ENCODE results near the gene BPIFB1.

DNA sequence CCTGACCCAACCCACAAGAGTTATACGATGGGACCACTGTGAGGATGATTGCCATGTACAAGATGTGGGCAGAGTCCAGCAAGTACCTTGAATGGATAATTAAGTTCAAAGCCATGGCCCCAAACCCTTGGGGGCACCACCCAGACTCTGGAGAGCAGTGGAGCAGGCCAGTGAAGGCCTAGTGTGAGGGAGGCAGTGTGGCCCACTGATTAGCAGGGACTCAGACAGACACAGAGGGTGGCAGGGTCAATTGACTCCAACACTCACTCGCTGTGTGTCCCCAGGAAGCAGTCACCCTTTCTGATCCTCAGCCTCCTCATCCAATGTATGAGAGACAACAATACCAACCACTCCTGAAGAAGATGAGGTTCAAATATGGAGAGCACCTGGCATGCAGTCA lies 49.0 kb upstream of the BPIFB1 start:
- TF ChIP-seq REST (tag by site-specific recombination; IDR thresholded peaks at IDR 0.05): no peak
- no peak for TF ChIP-seq YY1 (tag by site-specific recombination; IDR thresholded peaks at IDR 0.05)
- TF ChIP-seq, protein P1, sequence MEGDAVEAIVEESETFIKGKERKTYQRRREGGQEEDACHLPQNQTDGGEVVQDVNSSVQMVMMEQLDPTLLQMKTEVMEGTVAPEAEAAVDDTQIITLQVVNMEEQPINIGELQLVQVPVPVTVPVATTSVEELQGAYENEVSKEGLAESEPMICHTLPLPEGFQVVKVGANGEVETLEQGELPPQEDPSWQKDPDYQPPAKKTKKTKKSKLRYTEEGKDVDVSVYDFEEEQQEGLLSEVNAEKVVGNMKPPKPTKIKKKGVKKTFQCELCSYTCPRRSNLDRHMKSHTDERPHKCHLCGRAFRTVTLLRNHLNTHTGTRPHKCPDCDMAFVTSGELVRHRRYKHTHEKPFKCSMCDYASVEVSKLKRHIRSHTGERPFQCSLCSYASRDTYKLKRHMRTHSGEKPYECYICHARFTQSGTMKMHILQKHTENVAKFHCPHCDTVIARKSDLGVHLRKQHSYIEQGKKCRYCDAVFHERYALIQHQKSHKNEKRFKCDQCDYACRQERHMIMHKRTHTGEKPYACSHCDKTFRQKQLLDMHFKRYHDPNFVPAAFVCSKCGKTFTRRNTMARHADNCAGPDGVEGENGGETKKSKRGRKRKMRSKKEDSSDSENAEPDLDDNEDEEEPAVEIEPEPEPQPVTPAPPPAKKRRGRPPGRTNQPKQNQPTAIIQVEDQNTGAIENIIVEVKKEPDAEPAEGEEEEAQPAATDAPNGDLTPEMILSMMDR (tag by site-specific recombination; IDR thresholded peaks at IDR 0.05): no peak
- no peak for TF ChIP-seq GLI2 (tag by site-specific recombination; IDR thresholded peaks at IDR 0.05; ENCODE audit: borderline replicate concordance, low read depth)
- TF ChIP-seq ZSCAN4 (tag by site-specific recombination; IDR thresholded peaks at IDR 0.05): no peak
- no peak for TF ChIP-seq MEIS1 (CRISPR knock-in tag; IDR thresholded peaks at IDR 0.05; ENCODE audit: borderline replicate concordance)
- TF ChIP-seq, protein P2, sequence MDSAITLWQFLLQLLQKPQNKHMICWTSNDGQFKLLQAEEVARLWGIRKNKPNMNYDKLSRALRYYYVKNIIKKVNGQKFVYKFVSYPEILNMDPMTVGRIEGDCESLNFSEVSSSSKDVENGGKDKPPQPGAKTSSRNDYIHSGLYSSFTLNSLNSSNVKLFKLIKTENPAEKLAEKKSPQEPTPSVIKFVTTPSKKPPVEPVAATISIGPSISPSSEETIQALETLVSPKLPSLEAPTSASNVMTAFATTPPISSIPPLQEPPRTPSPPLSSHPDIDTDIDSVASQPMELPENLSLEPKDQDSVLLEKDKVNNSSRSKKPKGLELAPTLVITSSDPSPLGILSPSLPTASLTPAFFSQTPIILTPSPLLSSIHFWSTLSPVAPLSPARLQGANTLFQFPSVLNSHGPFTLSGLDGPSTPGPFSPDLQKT (IDR thresholded peaks at IDR 0.05; ENCODE audit: borderline replicate concordance, low read depth, low read length): no peak
